ENCODE measurements around the gene WDR38.

DNA sequence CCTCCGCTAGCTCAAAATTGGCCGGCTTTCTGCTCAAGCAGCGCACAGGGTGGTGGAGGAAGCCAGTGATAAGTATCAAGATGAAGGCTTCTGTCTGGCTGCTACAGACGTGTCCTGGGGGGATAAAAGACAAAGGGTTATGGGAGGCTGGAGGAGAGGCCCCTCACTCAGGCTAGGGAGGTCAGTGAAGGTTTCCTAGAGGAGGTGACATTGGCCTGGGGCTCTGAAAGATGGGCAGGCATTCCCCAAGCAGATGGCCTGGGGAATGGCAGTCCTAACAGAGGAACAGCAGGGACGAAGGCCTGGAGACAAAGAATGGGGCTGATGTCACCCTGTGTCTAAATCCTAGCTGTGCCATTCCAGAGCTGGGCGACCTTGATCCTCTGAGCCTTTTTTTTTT lies 44.0 kb upstream of the WDR38 start:
- TF ChIP-seq, protein P1, sequence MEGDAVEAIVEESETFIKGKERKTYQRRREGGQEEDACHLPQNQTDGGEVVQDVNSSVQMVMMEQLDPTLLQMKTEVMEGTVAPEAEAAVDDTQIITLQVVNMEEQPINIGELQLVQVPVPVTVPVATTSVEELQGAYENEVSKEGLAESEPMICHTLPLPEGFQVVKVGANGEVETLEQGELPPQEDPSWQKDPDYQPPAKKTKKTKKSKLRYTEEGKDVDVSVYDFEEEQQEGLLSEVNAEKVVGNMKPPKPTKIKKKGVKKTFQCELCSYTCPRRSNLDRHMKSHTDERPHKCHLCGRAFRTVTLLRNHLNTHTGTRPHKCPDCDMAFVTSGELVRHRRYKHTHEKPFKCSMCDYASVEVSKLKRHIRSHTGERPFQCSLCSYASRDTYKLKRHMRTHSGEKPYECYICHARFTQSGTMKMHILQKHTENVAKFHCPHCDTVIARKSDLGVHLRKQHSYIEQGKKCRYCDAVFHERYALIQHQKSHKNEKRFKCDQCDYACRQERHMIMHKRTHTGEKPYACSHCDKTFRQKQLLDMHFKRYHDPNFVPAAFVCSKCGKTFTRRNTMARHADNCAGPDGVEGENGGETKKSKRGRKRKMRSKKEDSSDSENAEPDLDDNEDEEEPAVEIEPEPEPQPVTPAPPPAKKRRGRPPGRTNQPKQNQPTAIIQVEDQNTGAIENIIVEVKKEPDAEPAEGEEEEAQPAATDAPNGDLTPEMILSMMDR (conservative IDR thresholded peaks at IDR 0.05 in 1 of 2, IDR thresholded peaks at IDR 0.05 in 1 of 2; ENCODE audit: low read depth in 1 of 2, low read length in 2 of 2): no peak
- no peak for TF ChIP-seq EZH2 (IDR thresholded peaks at IDR 0.05; ENCODE audit: low read length, missing control alignments)
